CD4-positive, alpha-beta T cell (primary cell): ENCODE measurements around the gene DCBLD2. TPM values are rescaled to one million over a fixed set of nuclear protein-coding genes. Genes with fewer than 3 reads are reported as not detected.

Experiments used
- ATAC-seq: fragments of 200-7000 bp; cut with Tn5 transposase; one replicate; pipeline ENCODE4 v1.10.0; 2022; ENCODE audit warnings: mild to moderate bottlenecking; ENCODE audit not compliant: poor library complexity
- CTCF ChIA-PET: fragments of 350-600 bp; sonication (Branson Sonifier 250); formaldehyde crosslinking; loops from one replicate; lab custom pipeline; 2021; ENCODE audit warnings: antibody characterized with exemption, inconsistent platforms; lab: Charles Lee
- POLR2A ChIA-PET: fragments of 350-600 bp; sonication (Branson Sonifier 250); formaldehyde crosslinking; loops from one replicate; lab custom pipeline; 2021; ENCODE audit warnings: antibody characterized with exemption, inconsistent platforms; lab: Charles Lee
- DNase-seq, 14 experiments: peaks; one replicate each; pipeline ENCODE4 v3.0.0-alpha.2; 2013 to 2020; ENCODE audit warnings: mixed read lengths in 2 of 14
- H3K27ac ChIP-seq, 2 donors: one replicate each; pipeline versions ENCODE4 v1.5.1 to v1.7.0; 2013; ENCODE audit warnings: low read length in 2 of 2, low read depth in 1 of 2, mild to moderate bottlenecking in 1 of 2
- H3K27me3 ChIP-seq, 2 experiments: 1 replicate in 1 of 2; 2 replicates in 1 of 2; pipeline versions ENCODE4 v1.6.1 to v1.7.0; 2013; ENCODE audit warnings: low read length in 2 of 2, control low read depth in 1 of 2, mild to moderate bottlenecking in 1 of 2, moderate library complexity in 1 of 2; ENCODE audit not compliant: insufficient read depth in 2 of 2, control insufficient read depth in 1 of 2
- H3K36me3 ChIP-seq: one replicate; pipeline ENCODE4 v1.6.1; 2013; ENCODE audit warnings: low read length, control low read depth; ENCODE audit not compliant: insufficient read depth
- H3K4me1 ChIP-seq: one replicate; pipeline ENCODE4 v1.6.1; 2013; ENCODE audit warnings: low read length, control low read depth; ENCODE audit not compliant: insufficient read depth
- H3K4me3 ChIP-seq: one replicate; pipeline ENCODE4 v1.5.1; 2013; ENCODE audit warnings: mild to moderate bottlenecking, low read length, moderate library complexity
- H3K9me3 ChIP-seq, 2 experiments: 1 replicate in 1 of 2; 2 replicates in 1 of 2; pipeline versions ENCODE4 v1.6.1 to v1.7.0; 2013; ENCODE audit warnings: low read length in 2 of 2, mild to moderate bottlenecking in 2 of 2, control low read depth in 1 of 2, moderate library complexity in 1 of 2; ENCODE audit not compliant: control insufficient read depth in 1 of 2, insufficient read depth in 1 of 2
- H3K27ac Mint-ChIP-seq: one replicate; pipeline ENCODE4 v1.8.0; 2020; ENCODE audit warnings: mixed read lengths
- H3K27me3 Mint-ChIP-seq: one replicate; pipeline ENCODE4 v1.8.0; 2021; ENCODE audit warnings: mixed read lengths
- H3K36me3 Mint-ChIP-seq: one replicate; pipeline ENCODE4 v1.8.0; 2021; ENCODE audit warnings: low read depth, mixed read lengths
- H3K4me1 Mint-ChIP-seq: one replicate; pipeline ENCODE4 v1.8.0; 2021; ENCODE audit warnings: low read depth, mixed read lengths
- H3K4me3 Mint-ChIP-seq: one replicate; pipeline ENCODE4 v1.8.0; 2020; ENCODE audit warnings: mild to moderate bottlenecking, mixed read lengths
- H3K9me3 Mint-ChIP-seq: one replicate; pipeline ENCODE4 v1.8.0; 2020; ENCODE audit warnings: mixed read lengths
- CTCF ChIP-seq: fragments of 200-600 bp; IDR thresholded peaks from one replicate; pipeline ENCODE4 v1.8.0; 2022; ENCODE audit warnings: antibody characterized with exemption, mild to moderate bottlenecking
- intact Hi-C, 2 experiments: fragments of 100-400 bp; cut with DNase I in 1 of 2; cut with micrococcal nuclease in 1 of 2; formaldehyde crosslinking; loops; one replicate each; pipeline versions ENCODE4 v1.15.1 to v1.9.0; 2023 to 2025; cut with DNase I, micrococcal nuclease
- total RNA-seq, 174 experiments: library from RNA in 2 of 174; stranded (reverse) in 2 of 174; gene quantifications; one replicate each; pipeline ENCODE4 v1.2.3 and lab custom pipeline; 2021 to 2026

The DCBLD2 gene
- total RNA-seq, 2 experiments from 2014 or later, result 2.2 to 2.5 TPM

DNA sequence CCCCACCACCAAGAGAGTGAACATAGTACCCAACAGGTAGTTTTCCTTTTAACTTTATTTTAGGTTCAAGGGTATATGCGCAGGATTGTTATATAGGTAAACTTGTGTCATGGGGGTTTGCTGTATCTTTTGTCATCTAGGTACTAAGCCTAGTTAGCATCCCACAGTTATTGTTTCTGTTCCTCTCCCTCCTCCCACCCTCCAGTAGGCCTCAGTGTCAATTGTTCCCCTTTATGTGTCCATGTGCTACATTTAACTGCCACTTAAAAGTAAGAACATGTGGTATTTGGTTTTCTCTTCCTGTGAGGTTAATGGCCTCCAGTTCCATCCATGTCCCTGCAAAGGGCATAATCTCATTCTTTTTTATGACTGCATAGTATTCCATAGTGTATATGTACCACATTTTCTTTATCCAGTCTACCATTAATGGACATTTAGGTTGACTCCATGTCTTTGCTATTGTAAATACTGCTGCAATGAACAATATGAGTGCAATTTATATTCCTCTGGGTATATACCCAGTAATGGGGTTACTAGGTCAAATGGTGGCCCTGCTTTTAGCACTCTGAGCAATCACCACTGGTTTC is 72.2 kb downstream of the DCBLD2 start:
- no peak overlapping the region for H3K27ac Mint-ChIP-seq

GRCh38 chr3:98827221-98827920 is 74.1 kb downstream of the DCBLD2 start:
- ChIA-PET CTCF (no interaction called here), POLR2A (no interaction called here)
- H3K4me1 ChIP-seq, result no peaks in the 10 kb centered on the region
- no peak overlapping the region for H3K27ac ChIP-seq
- Mint-ChIP-seq H3K9me3 (peaks cover 5% of the 10 kb centered on the region), H3K27ac (no peak overlapping the region), H3K36me3 (no peaks in the 10 kb centered on the region), H3K27me3 (no peaks in the 10 kb centered on the region), H3K4me3 (no peak overlapping the region), H3K4me1 (no peaks in the 10 kb centered on the region)
- no peaks in the 10 kb centered on the region for H3K36me3 ChIP-seq
- intact Hi-C loops, result no loop called here
- no peak for TF ChIP-seq CTCF
- DNase-seq (no peak), ATAC-seq (no peak)
- no peak overlapping the region for H3K4me3 ChIP-seq
- no peaks in the 10 kb centered on the region for H3K9me3 ChIP-seq
- H3K27me3 ChIP-seq, result no peaks in the 10 kb centered on the region

More for the DNA sequence above, 72.2 kb downstream of the DCBLD2 start:
- Histone ChIP-seq H3K4me1 (no peaks in the 10 kb centered on the region), H3K36me3 (no peaks in the 10 kb centered on the region), H3K9me3 (peaks cover 0 to 6% of the 10 kb centered on the region in 2 experiments), H3K4me3 (no peak overlapping the region), H3K27ac (no peak overlapping the region), H3K27me3 (no peaks in the 10 kb centered on the region)
- POLR2A ChIA-PET, result no interaction called here
- intact Hi-C loops, result no loop called here
- Mint-ChIP-seq H3K27me3 (no peaks in the 10 kb centered on the region), H3K36me3 (no peaks in the 10 kb centered on the region), H3K9me3 (peaks cover 5% of the 10 kb centered on the region), H3K4me1 (no peaks in the 10 kb centered on the region), H3K4me3 (no peak overlapping the region)
- no peak for DNase-seq
- ATAC-seq, result no peak
- CTCF ChIA-PET, result no interaction called here
- TF ChIP-seq CTCF, result no peak

DNA sequence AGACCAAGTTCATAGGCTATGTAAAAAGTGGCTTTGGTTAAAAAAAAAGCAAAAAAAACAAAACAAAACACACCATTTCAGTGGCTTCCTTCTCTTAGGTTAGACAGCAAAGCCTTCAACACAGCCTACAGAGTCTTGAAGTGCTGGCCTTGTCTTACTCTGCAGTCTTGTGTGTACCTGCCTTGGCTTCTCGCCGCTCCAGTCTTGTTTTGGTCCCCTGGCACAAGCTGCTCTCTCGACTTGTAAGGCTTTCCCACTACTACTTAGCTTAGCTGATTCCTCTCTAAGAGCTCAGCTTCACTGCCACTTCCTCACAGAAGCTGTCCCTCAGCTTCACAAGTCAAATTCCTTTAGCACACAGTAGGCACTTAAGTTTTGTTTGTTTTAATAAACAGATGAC is 75.4 kb downstream of the DCBLD2 start:
- POLR2A ChIA-PET, result no interaction called here
- intact Hi-C loops, result no loop called here

More for the DNA sequence above, 75.4 kb downstream of the DCBLD2 start:
- no peaks in the 10 kb centered on the region for H3K36me3 Mint-ChIP-seq
- Histone ChIP-seq H3K27ac (no peak overlapping the region), H3K36me3 (no peaks in the 10 kb centered on the region), H3K9me3 (no peaks in the 10 kb centered on the region), H3K27me3 (no peaks in the 10 kb centered on the region), H3K4me1 (no peaks in the 10 kb centered on the region), H3K4me3 (no peak overlapping the region)
- ATAC-seq, result no peak
- CTCF ChIA-PET, result no interaction called here
- no peak overlapping the region for H3K4me3 Mint-ChIP-seq
- DNase-seq, result no peak
- H3K9me3 Mint-ChIP-seq, result peaks cover 5% of the 10 kb centered on the region
- H3K4me1 Mint-ChIP-seq, result no peaks in the 10 kb centered on the region
- H3K27ac Mint-ChIP-seq, result no peak overlapping the region
- no peak for TF ChIP-seq CTCF
- H3K27me3 Mint-ChIP-seq, result no peaks in the 10 kb centered on the region
